GM18951 (cell line): Measurements from ENCODE around the gene TMED4.

Experiments
- POLR2A ChIP-seq: IDR thresholded peaks from 4 replicates; pipeline ENCODE4 v1.6.1; 2011; ENCODE audit warnings: mild to moderate bottlenecking; ENCODE audit not compliant: insufficient read length, insufficient read depth; ENCODE audit errors: extremely low read depth
- in situ Hi-C: fragments of 300-500 bp; cut with MboI; formaldehyde crosslinking; loops from one replicate; pipeline ENCODE4 v1.12.0; 2022; ENCODE audit warnings: low sequenced_read_pairs, mixed read lengths, inconsistent platforms; ENCODE audit not compliant: unreplicated experiment

Gene TMED4

GRCh38 chr7:44618045-44618444 is 36.0 kb upstream of the TMED4 start:
- TF ChIP-seq POLR2A: no peak
- in situ Hi-C loops: no loop called here

DNA sequence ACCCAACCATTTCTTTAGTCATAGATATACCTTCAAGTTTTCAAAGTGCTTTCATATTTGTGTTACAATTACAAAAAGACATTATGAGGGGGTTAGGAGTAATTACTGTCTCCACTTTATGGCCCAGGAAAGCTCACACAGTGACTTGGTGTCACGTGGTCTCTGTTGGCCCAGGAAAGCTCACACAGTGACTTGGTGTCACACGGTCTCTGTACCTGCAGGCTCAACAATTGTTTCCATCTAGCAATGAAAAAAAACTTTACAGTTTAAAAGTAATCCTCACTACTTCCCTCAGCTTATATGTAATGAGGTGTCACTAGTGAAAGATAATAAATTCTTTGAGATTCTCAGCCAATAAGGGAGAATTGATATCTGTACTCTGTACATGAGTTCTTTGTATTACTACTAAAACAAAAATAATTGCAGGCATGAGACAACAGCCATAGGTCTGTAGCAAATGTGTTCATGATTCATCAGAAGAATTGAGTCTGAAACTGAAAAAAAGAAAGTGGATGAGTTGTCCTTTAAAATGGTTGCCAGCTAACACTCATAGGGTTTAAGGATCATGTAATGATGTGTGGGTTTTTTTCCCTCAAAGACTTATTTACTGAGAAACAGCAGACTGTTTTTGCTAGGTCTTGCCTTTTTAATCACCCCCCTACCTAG is 35.3 kb upstream of the TMED4 start:
- in situ Hi-C loops: no loop called here
- no peak for TF ChIP-seq POLR2A

DNA sequence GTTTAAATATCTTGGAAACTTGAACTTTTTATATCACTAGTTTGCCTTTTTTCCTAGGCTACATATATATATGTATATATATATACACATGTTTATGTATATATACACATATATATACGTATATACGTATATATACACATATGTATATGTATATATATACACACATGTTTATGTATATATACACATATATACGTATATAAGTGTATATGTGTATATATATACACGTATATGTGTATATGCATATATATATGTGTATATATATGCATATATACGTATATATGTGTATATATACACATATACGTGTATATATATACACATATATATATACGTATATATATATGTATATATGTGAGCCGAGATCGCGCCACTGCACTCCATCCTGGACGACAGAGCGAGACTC is 34.5 kb upstream of the TMED4 start:
- in situ Hi-C loops: no loop called here

DNA sequence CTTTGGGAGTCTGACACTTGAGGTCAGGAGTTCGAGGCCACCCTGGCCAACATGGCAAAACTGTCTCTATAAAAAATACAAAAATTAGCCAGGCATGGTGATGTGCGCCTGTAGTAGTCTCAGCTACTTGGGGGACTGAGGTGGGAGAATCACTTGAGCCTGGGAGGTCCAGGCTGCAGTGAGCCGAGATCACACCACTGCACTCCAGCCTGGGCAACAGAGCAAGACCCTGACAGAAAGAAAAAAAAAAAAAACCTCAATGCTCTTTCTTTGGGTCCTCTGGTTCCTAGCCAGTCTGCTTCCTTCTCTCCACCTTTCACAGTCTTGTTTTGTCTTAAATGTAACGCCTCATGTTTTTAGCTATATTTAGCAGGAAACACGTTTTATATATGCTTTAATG is 33.8 kb upstream of the TMED4 start:
- TF ChIP-seq POLR2A: no peak
- in situ Hi-C loops: no loop called here

More for the DNA sequence above, 34.5 kb upstream of the TMED4 start:
- TF ChIP-seq POLR2A: no peak

DNA sequence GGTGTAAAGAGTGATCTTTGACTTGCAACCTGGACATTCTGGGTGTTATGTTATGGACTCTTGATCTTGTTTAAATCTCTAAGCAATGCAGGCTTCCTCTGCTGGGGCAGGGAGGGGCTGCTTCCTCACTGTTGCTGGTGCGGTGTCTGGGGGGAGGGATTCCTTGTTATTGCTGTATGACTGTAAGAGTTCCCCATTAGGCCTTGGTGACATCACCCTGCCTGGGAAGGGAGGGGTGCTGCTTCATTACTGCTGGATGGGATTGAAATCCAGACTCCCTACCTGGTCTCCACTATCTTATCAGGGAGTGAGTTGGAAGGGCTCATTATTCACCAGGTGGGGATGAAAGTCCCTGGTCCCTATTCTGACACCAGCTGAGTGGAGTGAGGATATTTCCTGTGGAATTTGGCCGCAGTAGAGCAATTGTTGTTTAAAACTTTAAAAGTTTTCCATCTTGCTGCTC is 33.1 kb upstream of the TMED4 start:
- no peak for TF ChIP-seq POLR2A
- in situ Hi-C loops: no loop called here

DNA sequence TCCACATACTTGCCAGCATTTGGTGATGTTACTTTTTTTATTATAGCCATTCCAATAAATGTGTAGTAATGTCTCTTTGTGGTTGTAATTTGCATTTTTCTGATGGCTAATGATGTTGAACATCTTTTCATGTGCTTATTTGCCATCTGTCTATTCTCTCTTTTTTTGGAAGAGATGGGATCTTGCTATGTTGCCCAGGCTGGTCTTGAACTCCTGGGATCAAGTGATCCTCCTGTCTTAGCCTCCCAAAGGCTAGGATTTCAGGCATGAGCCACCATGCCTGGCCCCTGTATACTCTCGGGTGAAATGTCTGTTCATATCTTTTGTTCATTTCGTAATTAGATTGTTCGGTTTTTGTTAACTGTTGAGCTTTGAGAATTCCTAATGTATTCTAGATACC is 27.8 kb upstream of the TMED4 start:
- TF ChIP-seq POLR2A: no peak
- in situ Hi-C loops: no loop called here

DNA sequence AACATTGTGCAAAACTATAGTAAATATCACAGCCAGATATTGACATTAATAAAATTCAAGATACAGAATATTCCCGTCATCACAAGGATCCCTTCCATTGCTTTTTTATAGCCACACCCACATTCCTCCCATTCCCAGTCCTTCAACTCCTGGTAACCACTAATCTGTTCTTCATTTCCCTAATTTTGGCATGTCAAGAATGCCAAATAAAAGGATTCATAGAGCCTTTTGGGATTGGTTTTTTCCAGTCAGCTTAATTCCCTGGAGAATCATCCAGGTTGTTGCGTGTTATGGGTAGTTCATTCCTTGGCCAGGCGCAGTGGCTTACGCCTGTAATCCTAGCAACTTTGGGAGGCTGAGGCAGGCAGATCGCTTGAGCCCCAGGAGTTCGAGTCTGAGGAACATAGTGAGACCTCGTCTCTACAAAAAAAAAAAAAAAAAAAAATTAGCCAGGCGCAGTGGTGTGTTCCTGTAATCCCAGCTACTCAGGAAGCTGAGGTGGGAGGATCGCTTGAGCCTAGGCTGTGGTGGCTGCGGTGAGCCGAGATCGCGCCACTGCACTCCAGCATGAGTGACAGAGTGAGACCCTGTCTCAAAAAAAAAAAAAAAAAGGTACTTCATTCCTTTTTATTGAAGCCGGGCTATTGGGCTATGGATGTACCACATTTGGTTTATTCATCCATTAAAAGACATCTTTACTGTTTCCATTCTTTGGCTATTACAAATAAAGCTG is 27.1 kb upstream of the TMED4 start:
- no peak for TF ChIP-seq POLR2A
- in situ Hi-C loops: no loop called here

DNA sequence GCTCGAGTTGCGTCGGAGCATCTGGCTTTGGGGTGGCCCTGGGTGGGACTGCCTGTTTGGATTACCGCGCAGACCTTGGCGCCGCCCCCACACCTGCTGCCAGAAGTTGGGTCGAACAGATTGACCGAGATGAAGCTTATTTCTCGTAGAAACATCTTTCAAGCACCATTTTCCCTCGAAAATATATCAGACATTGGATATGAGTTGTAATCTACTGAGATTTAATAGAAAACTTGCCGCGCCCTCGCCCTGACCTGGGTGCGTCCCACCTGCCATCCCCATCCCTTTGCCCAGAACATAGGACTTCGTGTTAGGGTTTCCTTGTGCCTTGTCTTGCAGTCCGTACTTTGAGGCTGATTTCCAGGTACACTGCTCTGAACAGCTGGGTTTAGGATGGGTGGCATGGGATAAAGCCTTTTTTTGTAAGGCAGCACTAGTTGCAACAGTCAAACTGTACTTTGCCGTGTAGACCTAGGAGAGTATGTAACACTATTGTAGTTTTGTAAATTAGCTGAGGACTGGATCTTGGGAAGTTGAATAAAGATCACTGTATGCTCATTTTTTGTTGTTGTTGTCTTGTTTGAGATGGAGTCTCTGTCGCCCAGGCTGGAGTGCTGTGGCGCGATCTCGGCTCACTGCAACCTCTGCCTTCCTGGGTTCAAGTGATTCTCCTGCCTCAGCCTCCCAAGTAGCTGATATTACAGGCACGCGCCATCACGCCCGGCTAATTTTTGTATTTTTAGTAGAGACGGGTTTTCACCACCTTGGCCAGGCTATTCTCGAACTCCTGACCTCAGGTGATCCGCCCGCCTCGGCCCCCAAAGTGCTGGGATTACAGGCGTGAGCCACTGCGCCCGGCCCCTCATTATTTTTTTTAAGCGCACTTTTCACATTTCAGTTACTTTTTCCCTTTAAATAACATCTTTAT is 25.4 kb upstream of the TMED4 start:
- in situ Hi-C loops: no loop called here

DNA sequence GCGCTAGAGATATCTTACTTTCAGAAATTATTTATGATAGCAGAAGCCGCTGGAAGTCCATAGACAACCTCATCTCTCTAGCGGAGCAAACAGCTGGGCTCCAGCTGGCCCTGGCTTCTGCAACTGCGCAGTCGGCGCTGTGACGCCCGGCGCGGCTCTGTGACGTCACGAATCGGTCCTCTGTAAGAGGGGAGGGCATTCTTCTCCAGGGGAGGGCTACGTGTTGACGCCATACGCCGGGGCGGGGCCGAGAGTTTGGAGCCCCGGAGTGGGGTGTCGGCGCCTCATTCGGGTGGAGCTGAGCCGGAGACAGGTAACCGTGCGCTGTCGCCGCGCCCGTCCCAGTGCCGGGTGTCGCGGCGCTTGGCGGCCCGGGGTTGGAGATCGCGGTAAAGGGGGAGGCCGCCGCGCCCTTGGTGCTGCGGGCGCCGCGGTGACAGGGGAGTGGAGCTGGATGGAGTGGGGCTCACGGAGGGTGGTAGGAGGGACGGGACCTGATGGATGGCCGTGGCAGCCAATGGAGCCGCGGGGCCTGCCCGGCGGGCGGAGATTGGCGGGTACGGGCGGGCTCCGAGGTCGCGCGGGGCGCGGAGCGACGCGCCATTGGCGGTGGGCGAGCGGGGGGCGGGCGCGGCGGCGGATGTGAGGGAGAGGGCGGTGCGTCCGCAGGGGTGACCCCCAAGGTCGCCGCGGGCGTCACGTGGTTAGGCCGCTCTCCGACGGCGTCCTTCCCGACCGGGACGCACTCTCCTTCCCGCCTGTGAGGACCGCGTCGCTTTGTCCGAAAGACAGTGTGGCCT is 24.5 kb upstream of the TMED4 start, which contains the start of gene OGDH:
OGDH (plus strand) TSS at position 287 of the 800 bp plus-strand sequence. CDS start 17,717 bp downstream, outside the sequence.
- in situ Hi-C loops: no loop called here
- TF ChIP-seq POLR2A: peak; percentile 98

More for the DNA sequence above, 25.4 kb upstream of the TMED4 start:
- TF ChIP-seq POLR2A: no peak

GRCh38 chr7:44604941-44605340 is 22.9 kb upstream of the TMED4 start:
- in situ Hi-C loops: no loop called here
- TF ChIP-seq POLR2A: no peak

- TF ChIP-seq POLR2A: no peak
- in situ Hi-C loops: no loop called here
Observed at GRCh38 chr7:44603193-44603592, 21.2 kb upstream of the TMED4 start.

- no peak for TF ChIP-seq POLR2A
- in situ Hi-C loops: no loop called here
Observed at GRCh38 chr7:44602576-44602910, 20.5 kb upstream of the TMED4 start.
